ENCODE results near the gene CEP83.

CEP83 gene

GRCh38 chr12:94299846-94300245 is 159.8 kb downstream of the CEP83 start:
- no peak for DNase-seq

- DNase-seq: no peak
Measured at GRCh38 chr12:94297876-94298505, 161.7 kb downstream of the CEP83 start.

GRCh38 chr12:94297096-94297699 is 162.5 kb downstream of the CEP83 start:
- no peak for DNase-seq

- DNase-seq: no peak
Measured at GRCh38 chr12:94290353-94290752, 169.3 kb downstream of the CEP83 start.

GRCh38 chr12:94289461-94290312 is 170.0 kb downstream of the CEP83 start:
- DNase-seq: no peak

- DNase-seq: no peak
Measured at GRCh38 chr12:94287245-94287628, 172.4 kb downstream of the CEP83 start.

GRCh38 chr12:94286583-94287244 is 173.0 kb downstream of the CEP83 start:
- no peak for DNase-seq

GRCh38 chr12:94285943-94286582 is 173.6 kb downstream of the CEP83 start:
- no peak for DNase-seq

GRCh38 chr12:94284859-94285258 is 174.8 kb downstream of the CEP83 start:
- DNase-seq: no peak

- no peak for DNase-seq
Measured at GRCh38 chr12:94284046-94284445, 175.6 kb downstream of the CEP83 start.

GRCh38 chr12:94282675-94283074 is 177.0 kb downstream of the CEP83 start:
- no peak for DNase-seq

GRCh38 chr12:94280063-94280462 is 179.6 kb downstream of the CEP83 start:
- DNase-seq: no peak

- no peak for DNase-seq
Measured at GRCh38 chr12:94277426-94278000, 182.2 kb downstream of the CEP83 start.

- no peak for DNase-seq
Measured at GRCh38 chr12:94276725-94277124, 182.9 kb downstream of the CEP83 start.

- DNase-seq: no peak
Measured at GRCh38 chr12:94273272-94273671, 186.4 kb downstream of the CEP83 start.

GRCh38 chr12:94272280-94272679 is 187.4 kb downstream of the CEP83 start:
- no peak for DNase-seq

GRCh38 chr12:94271351-94271750 is 188.3 kb downstream of the CEP83 start:
- DNase-seq: no peak

GRCh38 chr12:94269316-94269999 is 190.2 kb downstream of the CEP83 start:
- DNase-seq: no peak

- no peak for DNase-seq
Measured at GRCh38 chr12:94267921-94268471, 191.7 kb downstream of the CEP83 start.

- no peak for DNase-seq
Measured at GRCh38 chr12:94267537-94267872, 192.2 kb downstream of the CEP83 start.

- DNase-seq: no peak
Measured at GRCh38 chr12:94266796-94267536, 192.7 kb downstream of the CEP83 start.
